C1 segment of cervical spinal cord (tissue), 14 donors: ENCODE measurements around the gene MACROH2A1.

ENCODE experiments used
- DNase-seq, 14 donors: peaks; one replicate each; lab custom pipeline; 2025; lab: John Stamatoyannopoulos, UW

Gene MACROH2A1

GRCh38 chr5:135356522-135357318, 42.3 kb downstream of the MACROH2A1 start:
- peak in 4 of 14 donors; percentile 13 to 28 (median 14) for DNase-seq

- no peak for DNase-seq
Measured at GRCh38 chr5:135355169-135355568, 43.9 kb downstream of the MACROH2A1 start.

- DNase-seq, result peak in 4 of 14 donors; percentile 9 to 60 (median 20)
Measured at GRCh38 chr5:135353952-135354721, 44.9 kb downstream of the MACROH2A1 start.

GRCh38 chr5:135350536-135350935, 48.5 kb downstream of the MACROH2A1 start:
- no peak for DNase-seq

GRCh38 chr5:135349886-135350285, 49.1 kb downstream of the MACROH2A1 start:
- DNase-seq, result no peak

GRCh38 chr5:135349451-135349850, 49.6 kb downstream of the MACROH2A1 start:
- DNase-seq, result no peak

- peak in 1 of 14 donors; percentile 16 for DNase-seq
Measured at GRCh38 chr5:135348918-135349317, 50.1 kb downstream of the MACROH2A1 start.

- no peak for DNase-seq
Measured at GRCh38 chr5:135347392-135347791, 51.6 kb downstream of the MACROH2A1 start.

- DNase-seq, result no peak
Measured at GRCh38 chr5:135345956-135346731, 52.9 kb downstream of the MACROH2A1 start.

GRCh38 chr5:135344349-135344748, 54.7 kb downstream of the MACROH2A1 start:
- DNase-seq, result no peak

- no peak for DNase-seq
Measured at GRCh38 chr5:135343413-135343812, 55.6 kb downstream of the MACROH2A1 start.

- DNase-seq, result no peak
Measured at GRCh38 chr5:135342551-135342875, 56.5 kb downstream of the MACROH2A1 start.

- no peak for DNase-seq
Measured at GRCh38 chr5:135341696-135342550, 57.1 kb downstream of the MACROH2A1 start.

- no peak for DNase-seq
Measured at GRCh38 chr5:135341016-135341666, 57.9 kb downstream of the MACROH2A1 start.

GRCh38 chr5:135340568-135340967, 58.5 kb downstream of the MACROH2A1 start:
- no peak for DNase-seq

GRCh38 chr5:135339623-135340022, 59.4 kb downstream of the MACROH2A1 start:
- no peak for DNase-seq

- no peak for DNase-seq
Measured at GRCh38 chr5:135339189-135339588, 59.8 kb downstream of the MACROH2A1 start.

- no peak for DNase-seq
Measured at GRCh38 chr5:135337064-135337463, 62.0 kb downstream of the MACROH2A1 start.

GRCh38 chr5:135335031-135335828, 63.8 kb downstream of the MACROH2A1 start:
- no peak for DNase-seq
